Mesodermal cell (in vitro differentiated cells): Measurements from ENCODE around the gene ROBO1.
"Not testable (repeated sequence)": the region's sequence is repeated elsewhere in the genome, so short reads cannot be mapped to it uniquely, and the experiment has no call there.

Experiments used
- H3K27ac ChIP-seq: 2 replicates; pipeline ENCODE4 v1.7.0; 2013; ENCODE audit warnings: mild to moderate bottlenecking, low read depth, low read length, moderate library complexity; ENCODE audit not compliant: severe bottlenecking
- H3K36me3 ChIP-seq: 2 replicates; pipeline ENCODE4 v1.7.1; 2013; ENCODE audit warnings: mild to moderate bottlenecking, low read length, moderate library complexity; ENCODE audit not compliant: control insufficient read depth, insufficient read depth
- H3K4me1 ChIP-seq: one replicate; pipeline ENCODE4 v1.7.1; 2013; ENCODE audit warnings: mild to moderate bottlenecking, low read length; ENCODE audit not compliant: insufficient read depth, control insufficient read depth, poor library complexity, severe bottlenecking
- H3K4me3 ChIP-seq: 2 replicates; pipeline ENCODE4 v1.7.0; 2013; ENCODE audit warnings: low read length, control low read depth, mild to moderate bottlenecking; ENCODE audit not compliant: insufficient read depth, poor library complexity, severe bottlenecking; ENCODE audit errors: extremely low read depth
- H3K9me3 ChIP-seq: 2 replicates; pipeline ENCODE4 v1.7.1; 2013; ENCODE audit warnings: mild to moderate bottlenecking, low read length, moderate library complexity; ENCODE audit not compliant: control insufficient read depth
- WGBS, 2 experiments: methylation state at CpG; one replicate each; pipeline ENCODE4 v1.1.5; 2013; ENCODE audit warnings: missing lambda C conversion rate in 2 of 2; ENCODE audit not compliant: insufficient coverage in 2 of 2; 5-methylcytosine and 5-hydroxymethylcytosine counted together

Gene ROBO1

DNA sequence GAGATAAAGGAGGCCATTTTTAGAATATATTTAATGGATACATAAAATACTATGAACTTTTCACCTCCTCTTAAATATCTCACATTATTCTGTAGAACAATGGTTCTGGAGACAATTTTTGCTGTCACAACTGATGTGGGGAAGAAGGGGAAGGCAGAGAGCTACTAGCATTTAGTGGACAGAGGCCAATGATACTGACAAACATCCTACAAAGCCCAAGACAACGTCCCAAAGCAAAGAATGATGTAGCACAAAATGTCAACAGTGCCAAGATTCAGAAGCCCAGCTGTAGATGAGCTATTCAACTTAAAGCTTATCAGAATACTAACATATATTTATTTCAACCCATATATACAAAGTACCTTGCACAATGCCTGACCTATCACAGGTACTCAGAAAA lies 1069.4 kb downstream of the ROBO1 start:
- H3K4me1 ChIP-seq = no peaks in the 10 kb centered on the region
- H3K4me3 ChIP-seq = no peak overlapping the region
- no peak overlapping the region for H3K27ac ChIP-seq
- H3K9me3 ChIP-seq = no peaks in the 10 kb centered on the region
- WGBS, 2 experiments = 86 to 100% methylated on average over 1 of the region's 1 CpG
- no peaks in the 10 kb centered on the region for H3K36me3 ChIP-seq

DNA sequence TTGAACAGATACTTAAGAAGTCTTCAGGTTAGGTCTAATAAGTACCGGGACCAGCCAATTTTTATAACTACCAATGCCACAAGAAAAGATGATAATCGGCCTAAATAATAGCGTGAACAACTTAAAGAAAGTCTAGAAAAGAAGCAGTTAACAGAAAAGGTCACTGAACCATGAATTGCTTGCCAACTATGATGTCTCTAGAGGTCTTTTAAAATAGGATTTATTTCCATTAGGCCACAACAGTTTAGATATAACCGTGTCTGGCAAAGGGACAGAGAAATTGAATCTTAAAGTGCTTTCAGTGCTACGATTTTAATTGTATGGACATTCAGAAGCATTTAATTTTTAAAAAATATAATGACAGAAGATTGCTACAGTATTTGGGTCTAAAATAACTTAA lies 1070.4 kb downstream of the ROBO1 start:
- H3K36me3 ChIP-seq = no peaks in the 10 kb centered on the region
- H3K27ac ChIP-seq = no peak overlapping the region
- H3K9me3 ChIP-seq = no peaks in the 10 kb centered on the region
- no peak overlapping the region for H3K4me3 ChIP-seq
- 86 to 100% methylated on average over 1 to 2 of the region's 5 CpGs for WGBS, 2 experiments
- H3K4me1 ChIP-seq = no peaks in the 10 kb centered on the region

DNA sequence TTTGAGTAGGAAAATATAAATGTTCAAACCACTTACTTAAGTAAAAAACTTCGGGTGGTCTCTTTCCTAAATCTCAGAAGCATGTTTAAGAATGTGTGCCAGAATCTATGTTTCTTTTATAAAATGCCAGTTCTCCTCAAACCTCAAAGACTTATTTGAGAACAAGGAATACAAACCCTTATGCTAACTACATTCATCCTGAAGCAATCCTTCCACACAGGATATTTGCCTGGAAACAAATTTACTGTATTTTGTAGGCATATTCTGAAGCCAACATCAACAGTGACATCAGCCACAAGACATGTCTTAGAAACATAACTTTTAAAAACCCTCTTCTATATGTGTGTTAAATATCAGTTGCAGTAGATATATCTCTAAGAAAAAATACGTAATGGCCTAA lies 1077.0 kb downstream of the ROBO1 start:
- Histone ChIP-seq H3K36me3 (no peaks in the 10 kb centered on the region), H3K27ac (no peak overlapping the region), H3K4me1 (no peaks in the 10 kb centered on the region), H3K9me3 (no peaks in the 10 kb centered on the region), H3K4me3 (no peak overlapping the region)
- no CpG with 5 or more reads among the region's 2 CpGs for whole genome bisulfite sequencing, 2 experiments

DNA sequence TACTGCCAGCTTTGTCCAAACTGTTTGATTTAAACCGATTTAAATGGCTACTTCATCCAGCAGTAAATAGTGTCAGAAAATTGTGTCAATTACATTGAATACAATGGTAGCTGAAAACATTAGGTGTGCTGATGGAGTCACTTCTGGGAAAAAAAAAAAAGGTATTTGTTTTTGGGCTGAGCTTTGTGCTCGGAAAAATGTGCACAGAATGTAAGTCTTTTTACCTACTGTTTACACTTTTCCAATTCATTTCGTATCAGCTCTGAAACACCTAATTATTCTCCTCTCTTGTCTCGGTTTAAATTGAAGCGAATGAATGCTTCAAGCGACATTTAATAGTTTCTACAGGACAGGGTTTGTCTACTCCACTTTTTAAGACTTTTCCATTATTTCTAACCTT lies 1078.4 kb downstream of the ROBO1 start:
- H3K4me3 ChIP-seq = no peak overlapping the region
- H3K36me3 ChIP-seq = no peaks in the 10 kb centered on the region
- H3K4me1 ChIP-seq = no peaks in the 10 kb centered on the region
- 100% methylated on average over 2 to 4 of the region's 6 CpGs for WGBS, 2 experiments
- no peak overlapping the region for H3K27ac ChIP-seq
- H3K9me3 ChIP-seq = no peaks in the 10 kb centered on the region

DNA sequence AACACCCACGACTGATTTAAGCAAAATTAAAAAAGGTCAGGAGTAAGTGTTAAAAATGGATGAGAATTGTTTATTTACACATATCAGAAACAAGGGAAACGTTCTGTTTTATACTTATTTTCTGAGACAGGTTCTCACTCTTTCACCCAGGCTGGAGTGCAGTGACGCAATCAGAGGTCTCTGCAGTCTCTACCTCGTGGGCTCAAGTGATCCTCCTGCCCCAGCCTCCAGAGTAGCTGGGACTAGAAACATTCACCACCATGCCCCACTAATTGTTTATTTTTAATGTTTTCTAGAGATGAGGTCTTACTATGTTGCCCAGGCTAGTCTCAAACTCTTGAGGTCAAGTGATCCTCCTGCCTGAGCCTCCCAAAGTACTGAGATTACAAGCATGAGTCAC lies 1080.3 kb downstream of the ROBO1 start:
- Histone ChIP-seq H3K4me1 (no peaks in the 10 kb centered on the region), H3K4me3 (no peak overlapping the region), H3K27ac (no peak overlapping the region), H3K36me3 (no peaks in the 10 kb centered on the region), H3K9me3 (no peaks in the 10 kb centered on the region)
- 88 to 100% methylated on average over 2 of the region's 4 CpGs for WGBS, 2 experiments

DNA sequence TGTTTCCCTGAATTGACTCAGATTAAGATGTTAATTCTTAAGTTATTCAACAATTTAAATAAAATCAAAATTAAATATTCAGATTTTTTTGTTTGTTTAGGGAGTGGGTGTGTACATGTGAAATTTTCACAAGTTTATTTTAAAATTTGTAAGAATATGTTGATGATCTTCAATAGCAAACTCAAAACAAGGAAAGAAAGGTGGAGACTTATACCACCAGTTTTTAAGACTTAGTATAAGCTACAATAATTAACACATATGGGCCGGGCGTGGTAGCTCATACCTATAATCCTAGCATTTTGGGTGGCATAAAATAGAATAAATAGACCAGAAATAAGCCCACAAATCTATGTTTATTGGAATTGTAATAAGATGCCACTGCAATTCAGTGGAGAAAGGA lies 1084.5 kb downstream of the ROBO1 start:
- no CpG with 5 or more reads among the region's 2 CpGs for WGBS, 2 experiments
- H3K27ac ChIP-seq = no peak overlapping the region
- no peak overlapping the region for H3K4me3 ChIP-seq
- H3K36me3 ChIP-seq = no peaks in the 10 kb centered on the region
- H3K4me1 ChIP-seq = no peaks in the 10 kb centered on the region
- H3K9me3 ChIP-seq = no peaks in the 10 kb centered on the region

DNA sequence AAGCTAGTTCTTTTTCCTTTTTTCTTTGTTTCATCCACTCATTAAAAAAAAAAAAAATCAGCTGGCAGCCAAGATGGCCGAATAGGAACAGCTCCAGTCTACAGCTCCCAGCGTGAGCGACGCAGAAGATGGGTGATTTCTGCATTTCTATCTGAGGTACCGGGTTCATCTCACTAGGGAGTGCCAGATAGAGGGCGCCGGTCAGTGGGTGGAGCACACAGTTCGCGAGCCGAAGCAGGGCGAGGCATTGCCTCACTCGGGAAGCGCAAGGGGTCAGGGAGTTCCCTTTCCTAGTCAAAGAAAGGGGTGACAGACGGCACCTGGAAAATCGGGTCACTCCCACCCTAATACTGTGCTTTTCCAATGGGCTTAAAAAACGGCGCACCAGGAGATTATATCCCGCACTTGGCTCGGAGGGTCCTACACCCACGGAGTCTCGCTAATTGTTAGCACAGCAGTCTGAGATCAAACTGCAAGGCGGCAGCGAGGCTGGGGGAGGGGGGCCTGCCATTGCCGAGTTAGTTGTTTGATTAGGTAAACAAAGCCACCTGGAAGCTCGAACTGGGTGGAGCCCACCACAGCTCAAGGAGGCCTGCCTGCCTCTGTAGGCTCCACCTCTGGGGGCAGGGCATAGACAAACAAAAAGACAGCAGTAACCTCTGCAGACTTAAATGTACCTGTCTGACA lies 1092.5 kb downstream of the ROBO1 start:
- not testable (repeated sequence) for H3K9me3 ChIP-seq, H3K4me3 ChIP-seq, H3K27ac ChIP-seq, H3K4me1 ChIP-seq, H3K36me3 ChIP-seq
- WGBS, 2 experiments = 85 to 91% methylated on average over 12 to 17 of the region's 25 CpGs

DNA sequence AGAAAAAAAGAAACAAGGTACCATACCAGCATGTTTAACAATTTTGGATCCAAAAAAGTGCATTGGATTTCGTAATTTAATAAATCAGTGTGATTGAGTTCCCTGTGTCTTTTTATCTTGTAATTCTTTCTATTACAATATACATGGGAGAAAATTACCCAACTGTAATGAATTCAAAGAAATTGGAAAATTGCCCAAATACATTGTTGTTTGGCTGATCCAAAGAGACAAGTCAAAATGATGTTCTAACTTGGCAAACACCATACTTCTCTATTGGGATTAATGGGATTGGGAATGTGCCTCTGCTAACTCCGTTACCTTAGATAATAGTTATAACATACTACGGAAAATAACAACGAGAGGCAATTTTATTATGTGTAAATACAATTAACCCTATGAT lies 1097.1 kb downstream of the ROBO1 start:
- Histone ChIP-seq H3K9me3 (no peaks in the 10 kb centered on the region), H3K27ac (no peak overlapping the region), H3K36me3 (no peaks in the 10 kb centered on the region), H3K4me3 (no peak overlapping the region), H3K4me1 (no peaks in the 10 kb centered on the region)
- WGBS, 2 experiments = no CpG with 5 or more reads among the region's 4 CpGs

DNA sequence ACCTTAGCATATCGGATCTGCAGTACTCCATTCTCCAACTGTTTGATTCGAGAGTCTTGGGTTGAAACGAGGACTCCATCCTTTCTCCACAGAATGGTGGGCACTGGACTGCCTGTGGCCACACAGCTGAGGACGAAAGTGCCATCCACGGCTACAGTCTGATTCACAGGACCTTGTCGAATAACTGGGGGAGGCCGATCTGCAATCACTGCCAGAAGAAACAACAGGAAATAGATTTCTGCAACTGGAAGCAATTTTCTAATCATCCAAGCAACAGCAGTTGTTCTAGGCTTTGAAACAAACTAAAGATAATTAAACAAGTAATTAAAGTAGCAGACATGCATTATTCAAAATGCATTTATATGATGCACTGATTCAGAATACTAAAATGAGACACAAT lies 1097.7 kb downstream of the ROBO1 start:
- no peak overlapping the region for H3K4me3 ChIP-seq
- no peaks in the 10 kb centered on the region for H3K36me3 ChIP-seq
- 94 to 97% methylated on average over 3 to 6 of the region's 7 CpGs for WGBS, 2 experiments
- no peak overlapping the region for H3K27ac ChIP-seq
- H3K9me3 ChIP-seq = no peaks in the 10 kb centered on the region
- H3K4me1 ChIP-seq = no peaks in the 10 kb centered on the region

DNA sequence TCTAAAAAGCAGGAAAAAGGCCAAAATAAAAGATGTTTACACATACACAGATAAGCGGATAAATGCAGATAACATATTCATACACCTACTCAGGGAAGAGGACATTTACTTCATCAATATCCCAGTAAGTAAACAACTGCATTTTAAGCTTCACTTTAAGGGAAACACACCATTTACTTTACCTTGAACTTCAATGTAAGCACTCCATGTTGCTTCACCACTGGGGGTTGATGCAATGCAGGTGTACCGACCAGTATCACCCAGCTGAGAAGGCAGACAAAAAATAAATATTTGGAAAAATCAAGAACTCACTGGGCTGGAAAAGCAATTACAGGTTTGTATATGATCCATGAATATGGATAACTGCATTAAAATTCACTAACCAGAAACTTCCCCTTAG lies 1099.5 kb downstream of the ROBO1 start:
- WGBS, 2 experiments = 29 to 64% methylated on average over 1 to 2 of the region's 2 CpGs
- Histone ChIP-seq H3K4me3 (no peak overlapping the region), H3K9me3 (no peaks in the 10 kb centered on the region), H3K27ac (no peak overlapping the region), H3K4me1 (no peaks in the 10 kb centered on the region), H3K36me3 (no peaks in the 10 kb centered on the region)

DNA sequence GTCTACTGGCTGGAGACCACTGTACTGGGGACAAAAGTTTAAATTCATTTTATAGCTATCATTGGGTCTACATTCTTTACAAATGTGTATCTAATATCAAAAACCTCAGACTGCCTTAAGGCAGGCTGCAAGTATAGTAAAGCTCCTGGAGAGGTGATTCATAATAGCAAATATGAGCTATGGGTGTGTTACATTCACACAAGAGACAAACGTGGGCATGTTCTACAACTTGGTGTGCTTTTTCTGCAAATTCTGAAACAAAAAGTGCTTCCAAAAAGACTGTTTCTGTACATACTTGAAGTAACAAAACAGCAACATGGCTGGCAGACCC lies 1101.4 kb downstream of the ROBO1 start:
- 100% methylated on average over 1 of the region's 1 CpG; no CpG with 5 or more reads in 1 of the 2 experiments for WGBS, 2 experiments
- H3K4me3 ChIP-seq = no peak overlapping the region
- no peaks in the 10 kb centered on the region for H3K36me3 ChIP-seq
- no peaks in the 10 kb centered on the region for H3K4me1 ChIP-seq
- no peaks in the 10 kb centered on the region for H3K9me3 ChIP-seq
- no peak overlapping the region for H3K27ac ChIP-seq
